ENCODE measurements around the gene ACYP1.

The ACYP1 gene

DNA sequence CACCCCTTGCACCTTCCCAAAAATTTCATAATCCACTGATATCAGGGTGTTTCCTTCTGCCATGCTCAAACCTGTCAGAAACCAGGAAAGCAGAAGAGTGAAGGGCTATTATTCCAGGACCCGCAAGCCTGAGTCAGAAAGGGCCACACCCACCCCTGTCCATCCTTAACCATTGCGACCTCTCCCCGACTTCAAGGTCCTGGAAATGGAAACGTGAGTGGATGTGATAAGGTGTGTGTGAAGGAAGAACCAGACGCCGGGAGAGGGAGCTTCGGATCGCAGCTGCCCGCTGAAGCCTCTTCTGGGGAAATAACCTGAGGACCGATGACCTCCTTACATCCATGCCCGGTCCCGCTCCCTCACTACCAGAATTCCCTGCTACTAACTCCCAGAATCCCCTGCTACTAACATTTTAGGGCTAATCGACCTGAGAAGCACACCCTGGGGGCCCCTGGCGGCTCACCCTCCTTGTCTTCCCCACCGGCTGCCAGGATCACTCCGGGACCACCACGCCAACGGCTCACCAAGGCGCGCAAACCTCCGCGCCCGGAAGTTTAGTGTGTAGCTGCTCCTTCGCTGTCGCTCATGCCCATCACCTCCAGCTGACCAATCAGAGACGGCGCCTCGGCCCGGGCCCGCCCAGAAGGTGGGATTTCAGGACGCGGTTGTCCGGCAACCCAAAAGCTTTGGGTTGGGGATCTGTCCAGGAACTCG lies at the start of gene ACYP1:
Gene ACYP1, minus strand, starts transcription at position 534 of the 714 bp plus-strand sequence. Its CDS starts 471 bp downstream, at position 63.
- peak; percentile 88 for DNase-seq

DNA sequence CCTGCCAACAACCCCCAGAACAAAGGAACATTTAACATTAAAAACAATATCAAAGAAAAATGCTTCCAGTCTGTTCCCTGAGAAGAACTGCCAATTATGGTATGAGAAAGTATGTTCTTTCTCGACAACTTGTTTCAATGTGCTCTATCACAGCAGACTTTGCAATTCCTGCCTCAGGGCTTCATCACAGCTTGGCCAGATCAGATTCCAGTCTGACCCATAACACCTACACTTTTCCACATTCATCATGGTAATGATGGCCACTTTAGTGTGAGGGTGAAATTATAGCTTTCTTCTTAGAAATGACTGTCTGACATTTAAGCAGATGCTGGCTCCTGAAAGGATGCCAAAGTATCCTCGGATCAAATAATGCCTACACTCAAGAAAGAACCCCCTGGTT lies 46.1 kb upstream of the ACYP1 start:
- DNase-seq, result no peak

DNA sequence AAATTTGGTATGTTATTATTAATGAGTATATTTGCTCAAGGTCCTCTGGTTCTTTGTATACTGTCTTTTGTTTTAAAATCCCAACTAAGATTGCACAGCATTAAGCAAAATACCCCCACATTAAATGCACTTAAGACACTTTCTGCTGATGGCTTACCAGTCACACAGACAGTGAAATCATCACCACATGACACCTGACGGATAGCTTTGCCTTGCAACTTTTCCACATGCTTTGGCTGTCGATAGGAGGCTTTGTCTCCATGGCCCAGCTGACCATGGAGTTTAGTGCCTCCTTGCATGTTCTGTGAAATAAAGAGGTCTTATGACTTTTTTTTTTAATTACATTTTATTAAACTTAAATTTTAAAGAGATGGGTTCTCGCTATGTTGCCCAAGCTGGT lies 43.4 kb upstream of the ACYP1 start:
- DNase-seq, result no peak

DNA sequence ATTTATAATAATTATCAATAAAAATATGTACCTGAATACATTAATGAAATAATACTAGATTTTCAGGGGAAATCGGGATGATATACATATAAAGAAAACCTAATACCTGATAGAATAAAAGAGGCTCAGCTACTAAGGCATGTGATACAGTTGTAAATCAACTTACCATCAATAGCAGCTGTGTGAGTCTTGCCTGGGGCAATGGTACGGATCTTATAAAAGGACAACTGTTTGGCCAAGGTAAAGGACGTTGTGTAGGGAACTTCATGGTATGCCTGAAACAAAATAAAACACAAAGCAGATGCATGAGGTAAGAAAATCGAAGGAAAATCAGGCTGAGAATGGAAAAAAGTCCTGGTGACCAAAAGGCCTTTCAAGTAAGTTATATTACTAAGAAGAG lies 37.7 kb upstream of the ACYP1 start:
- no peak for DNase-seq

- DNase-seq, result no peak
Observed at GRCh38 chr14:75098682-75099081, 34.9 kb upstream of the ACYP1 start.

DNA sequence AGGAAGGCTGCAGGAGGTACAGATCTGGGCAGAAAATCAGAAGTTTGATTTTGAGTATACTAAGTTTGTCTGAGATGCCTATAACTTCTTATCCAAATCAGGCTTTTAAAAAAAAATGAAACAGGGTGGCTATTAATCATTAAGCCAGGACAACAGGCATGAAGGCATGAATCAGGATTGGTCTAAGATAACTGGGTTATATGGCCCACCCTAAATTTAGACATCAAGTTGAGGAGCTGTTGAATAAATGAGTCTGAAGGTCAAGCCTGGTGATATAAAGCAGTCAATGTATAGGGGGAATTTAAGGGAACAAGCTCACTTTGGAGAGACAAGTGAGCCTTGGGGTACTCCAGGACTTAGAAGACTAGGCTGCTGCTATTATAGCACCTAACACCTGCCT lies 34.4 kb upstream of the ACYP1 start:
- no peak for DNase-seq

GRCh38 chr14:75096959-75097358 lies 33.1 kb upstream of the ACYP1 start:
- DNase-seq, result no peak

- no peak for DNase-seq
Observed at GRCh38 chr14:75095690-75096089, 31.9 kb upstream of the ACYP1 start.

DNA sequence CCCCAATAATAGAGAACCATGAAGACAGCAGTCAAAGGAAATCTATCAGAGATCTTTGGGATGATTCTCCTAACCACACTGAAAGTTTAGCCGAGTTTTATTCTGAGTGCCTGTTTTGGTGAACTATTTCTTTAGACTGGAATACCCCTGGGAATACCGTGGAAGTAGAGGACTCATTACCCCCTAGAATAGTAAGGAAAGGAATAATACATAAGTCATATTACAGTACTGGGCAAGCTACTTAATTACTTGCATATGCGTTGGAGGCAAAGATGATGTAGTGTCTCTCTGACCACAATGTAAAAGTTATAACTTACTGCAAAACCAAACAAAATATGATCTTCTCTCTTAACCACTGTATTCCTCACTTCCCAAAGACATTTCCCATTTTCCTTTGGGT lies 31.1 kb upstream of the ACYP1 start:
- DNase-seq, result no peak

DNA sequence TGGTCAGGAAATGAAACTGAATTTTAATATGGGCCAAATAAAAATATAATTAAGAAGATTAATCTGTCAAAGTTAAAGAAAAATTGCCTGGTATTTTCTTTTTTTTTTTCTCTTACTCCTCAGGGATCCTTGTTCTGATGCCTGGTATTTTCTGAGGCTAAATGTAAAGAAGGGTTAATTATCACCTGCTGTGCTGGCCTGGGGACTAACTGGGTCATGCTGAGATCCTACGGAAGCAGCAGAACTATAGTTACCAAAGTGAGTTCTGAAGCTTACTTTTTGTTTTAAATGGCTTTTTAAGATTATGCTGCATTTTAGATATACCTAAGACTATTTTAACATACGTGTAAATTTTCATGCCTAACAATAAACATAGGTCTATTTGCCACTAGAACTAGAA lies 28.9 kb upstream of the ACYP1 start:
- no peak for DNase-seq

GRCh38 chr14:75091251-75091650 lies 27.4 kb upstream of the ACYP1 start:
- DNase-seq, result no peak

GRCh38 chr14:75090353-75090752 lies 26.5 kb upstream of the ACYP1 start:
- no peak for DNase-seq

- DNase-seq, result peak; percentile 59
Observed at GRCh38 chr14:75088566-75089373, 24.9 kb upstream of the ACYP1 start.

DNA sequence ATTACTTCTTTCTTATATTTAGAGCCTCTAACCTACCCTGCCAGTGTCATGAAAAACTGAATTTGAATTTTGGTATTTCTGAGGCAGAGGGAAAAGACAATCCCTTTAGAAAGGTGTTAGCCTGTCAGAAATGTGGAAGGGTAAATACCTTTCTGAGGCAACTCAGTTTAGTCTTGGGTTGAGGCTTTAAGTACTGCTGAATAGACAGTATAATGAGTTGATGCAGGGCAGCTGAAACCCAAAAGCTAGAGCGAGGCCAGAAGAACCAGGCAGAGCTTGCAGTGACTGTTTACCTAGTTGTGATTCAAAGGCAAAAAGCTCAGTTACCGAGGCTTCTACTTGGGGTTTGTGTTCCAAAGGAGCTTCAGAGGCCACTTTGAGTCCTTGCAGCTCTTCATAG lies 24.3 kb upstream of the ACYP1 start:
- DNase-seq, result no peak

- DNase-seq, result no peak
Observed at GRCh38 chr14:75084513-75084912, 20.7 kb upstream of the ACYP1 start.

- DNase-seq, result no peak
Observed at GRCh38 chr14:75083271-75083670, 19.4 kb upstream of the ACYP1 start.

DNA sequence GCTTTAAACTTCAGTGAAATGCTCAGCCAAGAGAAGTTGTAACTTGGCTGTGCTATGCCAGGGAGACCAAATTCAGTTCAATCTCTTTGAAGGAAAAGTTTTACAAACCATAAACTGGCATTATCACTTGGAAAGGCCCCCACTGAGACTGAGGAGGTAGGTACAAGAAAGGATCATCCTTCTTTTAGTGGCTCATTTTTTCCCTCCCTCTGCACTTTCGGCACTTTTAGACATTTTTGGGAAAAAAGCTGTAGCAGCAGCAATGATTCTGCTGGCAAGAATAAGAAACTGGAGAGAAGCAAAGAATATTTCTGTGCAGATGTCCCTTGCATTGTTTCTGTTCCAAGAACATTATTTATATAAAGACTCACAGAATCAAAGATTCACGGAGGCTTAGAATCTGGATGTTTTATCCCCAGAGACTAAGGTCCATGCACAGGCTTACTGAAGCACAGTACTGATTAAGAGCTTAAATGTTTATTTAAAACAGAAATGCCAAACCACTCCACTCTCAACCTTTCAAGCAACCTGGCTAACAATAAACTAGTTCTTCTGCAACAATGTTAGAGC lies 17.9 kb upstream of the ACYP1 start:
- DNase-seq, result no peak

DNA sequence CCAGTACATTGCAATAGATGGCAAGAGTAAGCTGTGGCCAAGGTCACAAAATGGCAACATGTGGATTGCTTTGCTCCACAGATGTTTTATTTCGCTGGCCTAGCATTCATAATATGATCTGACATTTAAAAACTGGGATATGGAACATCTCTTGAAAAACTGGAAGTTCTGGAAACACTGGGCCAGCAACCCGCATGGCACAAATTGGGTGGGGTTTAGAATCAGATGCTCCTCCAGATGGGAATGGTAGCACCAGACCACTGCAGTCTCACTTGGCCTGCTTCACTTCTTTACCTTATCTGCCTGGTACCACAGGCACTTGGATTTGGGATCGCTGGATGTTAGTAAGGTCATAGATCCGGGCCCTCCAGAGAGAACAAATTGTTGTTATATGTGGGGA lies 15.7 kb upstream of the ACYP1 start:
- DNase-seq, result no peak

DNA sequence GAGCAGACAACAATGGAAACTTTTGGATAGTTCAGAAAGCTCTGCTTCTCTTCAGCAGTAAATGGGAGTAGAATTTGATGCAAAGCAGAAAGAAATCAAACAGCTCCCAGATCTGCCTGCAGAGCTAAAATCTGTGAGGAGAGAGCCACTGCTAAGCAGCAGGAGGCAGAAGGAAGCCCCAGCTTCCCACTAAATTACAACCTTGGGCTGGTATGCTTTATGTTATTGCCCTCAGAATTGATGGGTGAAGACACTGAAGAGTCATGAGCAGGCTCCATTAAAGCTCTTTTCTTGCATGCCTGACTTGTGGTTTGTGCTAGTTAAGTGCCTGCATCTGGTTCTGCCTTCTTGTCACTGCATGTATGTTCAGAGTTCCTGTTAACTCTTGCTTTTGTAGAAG lies 14.0 kb upstream of the ACYP1 start:
- no peak for DNase-seq

GRCh38 chr14:75070383-75070782 lies 6.6 kb upstream of the ACYP1 start:
- DNase-seq, result no peak

GRCh38 chr14:75069811-75070145 lies 6.0 kb upstream of the ACYP1 start:
- DNase-seq, result no peak

GRCh38 chr14:75069121-75069810 lies 5.4 kb upstream of the ACYP1 start, which contains the start of gene ZC2HC1C:
Gene ZC2HC1C (plus strand): TSS chr14:75069641. CDS start chr14:75070574, 933 bp downstream.
- DNase-seq, result peak; percentile 48

GRCh38 chr14:75068294-75069120 lies 4.7 kb upstream of the ACYP1 start:
- DNase-seq, result no peak

All from CD4-positive, alpha-beta T cell treated with Interleukin-4 for 4 hours (primary cell).